Measurements from ENCODE around the gene ACTR3C. TPM values are rescaled to one million over a fixed set of nuclear protein-coding genes. Genes with fewer than 3 reads are reported as not detected.
"Not testable (repeated sequence)": the region's sequence is repeated elsewhere in the genome, so short reads cannot be mapped to it uniquely, and the experiment has no call there.

Gene ACTR3C
- polyA plus RNA-seq, 3 donors = 0.55 to 1.9 (median 1.7) TPM

- H3K4me1 ChIP-seq (ENCODE audit: control insufficient read depth in 1 of 2, insufficient read depth in 2 of 2, low read length in 2 of 2) = no peaks in the 10 kb centered on the region
- H3K27me3 Mint-ChIP-seq (ENCODE audit: low read depth in 3 of 3) = peaks cover 0 to 1% (median 0%) of the 10 kb centered on the region in 3 donors
- H4K20me1 ChIP-seq (ENCODE audit: insufficient read depth, low read length) = no peaks in the 10 kb centered on the region
- peaks cover 10% of the 10 kb centered on the region for H3K4me1 Mint-ChIP-seq
- H3K9me3 Mint-ChIP-seq = peaks cover 0 to 12% (median 5%) of the 10 kb centered on the region in 7 donors
- H3K4me3 Mint-ChIP-seq = no peak overlapping the region
- 78% methylated on average over 2 of the region's 3 CpGs for WGBS (ENCODE audit: insufficient coverage)
- no peak for TF ChIP-seq CTCF (IDR thresholded peaks at IDR 0.05)
- H3K4me2 ChIP-seq (replicated peaks; ENCODE audit: extremely low read depth, low read length, poor library complexity, severe bottlenecking) = no peak overlapping the region
- no peak overlapping the region for H2AFZ ChIP-seq (ENCODE audit: insufficient read depth, low read depth, low read length, poor library complexity, severe bottlenecking)
- no peak overlapping the region for H3K9ac ChIP-seq (ENCODE audit: insufficient read depth, low read length, poor library complexity, severe bottlenecking)
- DNase-seq = no peak
- no peaks in the 10 kb centered on the region for H3K36me3 Mint-ChIP-seq
- H3K4me3 ChIP-seq (replicated peaks in 1 of 3; ENCODE audit: low read depth in 2 of 3, low read length in 3 of 3) = no peak overlapping the region
- no peak overlapping the region for H3K27ac ChIP-seq (ENCODE audit: low read depth in 1 of 2, low read length in 2 of 2)
- intact Hi-C loops (cut with micrococcal nuclease) = no loop called here
- H3K27me3 ChIP-seq (ENCODE audit: control insufficient read depth in 2 of 2, insufficient read depth in 2 of 2, low read length in 2 of 2) = no peaks in the 10 kb centered on the region
- no peaks in the 10 kb centered on the region for H3K79me2 ChIP-seq (ENCODE audit: insufficient read depth, low read length)
- no peak overlapping the region for H3K27ac Mint-ChIP-seq
- no peaks in the 10 kb centered on the region for H3K9me3 ChIP-seq (replicated peaks in 1 of 2; ENCODE audit: control insufficient read depth in 1 of 2, insufficient read depth in 1 of 2, low read length in 2 of 2)
- H3K36me3 ChIP-seq (replicated peaks in 1 of 2; ENCODE audit: control insufficient read depth in 1 of 2, insufficient read depth in 2 of 2, low read length in 2 of 2) = no peaks in the 10 kb centered on the region
Measured at GRCh38 chr7:150307129-150307528, 16.2 kb downstream of the ACTR3C start.

GRCh38 chr7:150306377-150306776, 17.0 kb downstream of the ACTR3C start:
- H3K4me3 ChIP-seq (replicated peaks in 1 of 3; ENCODE audit: low read depth in 2 of 3, low read length in 3 of 3); H2AFZ ChIP-seq (ENCODE audit: insufficient read depth, low read depth, low read length, poor library complexity, severe bottlenecking); H3K27me3 ChIP-seq (ENCODE audit: control insufficient read depth in 2 of 2, insufficient read depth in 2 of 2, low read length in 2 of 2); H3K79me2 ChIP-seq (ENCODE audit: insufficient read depth, low read length); H3K4me1 ChIP-seq (ENCODE audit: control insufficient read depth in 1 of 2, insufficient read depth in 2 of 2, low read length in 2 of 2); H3K27ac ChIP-seq (ENCODE audit: low read depth in 1 of 2, low read length in 2 of 2); DNase-seq; intact Hi-C loops (cut with micrococcal nuclease); H3K9me3 ChIP-seq (replicated peaks in 1 of 2; ENCODE audit: control insufficient read depth in 1 of 2, insufficient read depth in 1 of 2, low read length in 2 of 2); H3K9ac ChIP-seq (ENCODE audit: insufficient read depth, low read length, poor library complexity, severe bottlenecking); H3K4me2 ChIP-seq (replicated peaks; ENCODE audit: extremely low read depth, low read length, poor library complexity, severe bottlenecking); H3K27me3 Mint-ChIP-seq (ENCODE audit: low read depth in 3 of 3); H3K36me3 Mint-ChIP-seq; H3K36me3 ChIP-seq (replicated peaks in 1 of 2; ENCODE audit: control insufficient read depth in 1 of 2, insufficient read depth in 2 of 2, low read length in 2 of 2); H3K4me3 Mint-ChIP-seq; H3K27ac Mint-ChIP-seq; H4K20me1 ChIP-seq (ENCODE audit: insufficient read depth, low read length): not testable (repeated sequence)
- whole genome bisulfite sequencing (ENCODE audit: insufficient coverage) = 100% methylated on average over 2 of the region's 5 CpGs
- H3K9me3 Mint-ChIP-seq = peaks cover 0 to 12% (median 5%) of the 10 kb centered on the region in 7 donors
- peaks cover 10% of the 10 kb centered on the region for H3K4me1 Mint-ChIP-seq

GRCh38 chr7:150305903-150306284, 17.5 kb downstream of the ACTR3C start:
- Mint-ChIP-seq H3K4me1 (peaks cover 12% of the 10 kb centered on the region), H3K9me3 (peaks cover 0 to 12% (median 5%) of the 10 kb centered on the region in 7 donors)
- H4K20me1 ChIP-seq (ENCODE audit: insufficient read depth, low read length); H3K27me3 Mint-ChIP-seq (ENCODE audit: low read depth in 3 of 3); H3K27ac Mint-ChIP-seq; H3K4me1 ChIP-seq (ENCODE audit: control insufficient read depth in 1 of 2, insufficient read depth in 2 of 2, low read length in 2 of 2); H3K9me3 ChIP-seq (replicated peaks in 1 of 2; ENCODE audit: control insufficient read depth in 1 of 2, insufficient read depth in 1 of 2, low read length in 2 of 2); H3K4me2 ChIP-seq (replicated peaks; ENCODE audit: extremely low read depth, low read length, poor library complexity, severe bottlenecking); DNase-seq; H3K4me3 ChIP-seq (replicated peaks in 1 of 3; ENCODE audit: low read depth in 2 of 3, low read length in 3 of 3); H3K27me3 ChIP-seq (ENCODE audit: control insufficient read depth in 2 of 2, insufficient read depth in 2 of 2, low read length in 2 of 2); H3K79me2 ChIP-seq (ENCODE audit: insufficient read depth, low read length); H3K27ac ChIP-seq (ENCODE audit: low read depth in 1 of 2, low read length in 2 of 2); intact Hi-C loops (cut with micrococcal nuclease); H3K9ac ChIP-seq (ENCODE audit: insufficient read depth, low read length, poor library complexity, severe bottlenecking); H3K4me3 Mint-ChIP-seq; H3K36me3 Mint-ChIP-seq; H3K36me3 ChIP-seq (replicated peaks in 1 of 2; ENCODE audit: control insufficient read depth in 1 of 2, insufficient read depth in 2 of 2, low read length in 2 of 2); H2AFZ ChIP-seq (ENCODE audit: insufficient read depth, low read depth, low read length, poor library complexity, severe bottlenecking): not testable (repeated sequence)
- WGBS (ENCODE audit: insufficient coverage) = no CpG with 5 or more reads among the region's 2 CpGs

- H3K4me3 Mint-ChIP-seq; intact Hi-C loops (cut with micrococcal nuclease): not testable (repeated sequence)
- H3K27ac Mint-ChIP-seq = peak overlapping the region in 1 of 7 donors; percentile 49
Measured at GRCh38 chr7:150305259-150305902, 18.0 kb downstream of the ACTR3C start.

More at GRCh38 chr7:150305259-150305902, 18.0 kb downstream of the ACTR3C start:
- Mint-ChIP-seq H3K4me1 (peaks cover 14% of the 10 kb centered on the region), H3K9me3 (peaks cover 0 to 12% (median 5%) of the 10 kb centered on the region in 7 donors)
- H3K4me2 ChIP-seq (replicated peaks; ENCODE audit: extremely low read depth, low read length, poor library complexity, severe bottlenecking); H3K79me2 ChIP-seq (ENCODE audit: insufficient read depth, low read length); H3K4me1 ChIP-seq (ENCODE audit: control insufficient read depth in 1 of 2, insufficient read depth in 2 of 2, low read length in 2 of 2); H3K36me3 ChIP-seq (replicated peaks in 1 of 2; ENCODE audit: control insufficient read depth in 1 of 2, insufficient read depth in 2 of 2, low read length in 2 of 2); H3K36me3 Mint-ChIP-seq; DNase-seq; H3K9ac ChIP-seq (ENCODE audit: insufficient read depth, low read length, poor library complexity, severe bottlenecking); H3K27ac ChIP-seq (ENCODE audit: low read depth in 1 of 2, low read length in 2 of 2); H3K9me3 ChIP-seq (replicated peaks in 1 of 2; ENCODE audit: control insufficient read depth in 1 of 2, insufficient read depth in 1 of 2, low read length in 2 of 2); H3K4me3 ChIP-seq (replicated peaks in 1 of 3; ENCODE audit: low read depth in 2 of 3, low read length in 3 of 3); H3K27me3 Mint-ChIP-seq (ENCODE audit: low read depth in 3 of 3); H2AFZ ChIP-seq (ENCODE audit: insufficient read depth, low read depth, low read length, poor library complexity, severe bottlenecking); H3K27me3 ChIP-seq (ENCODE audit: control insufficient read depth in 2 of 2, insufficient read depth in 2 of 2, low read length in 2 of 2); H4K20me1 ChIP-seq (ENCODE audit: insufficient read depth, low read length): not testable (repeated sequence)
- 89% methylated on average over 3 of the region's 11 CpGs for WGBS (ENCODE audit: insufficient coverage)

All from CD14-positive monocyte (primary cell).